GM18499 (cell line): Measurements from ENCODE around the gene ADGRA1.

ENCODE experiments used
- ATAC-seq: cut with Tn5 transposase; IDR thresholded peaks from one replicate; pipeline ENCODE4 v1.9.1; 2021; ENCODE audit warnings: moderate number of reproducible peaks; ENCODE audit not compliant: insufficient read depth, unreplicated experiment

ADGRA1 gene

GRCh38 chr10:133160826-133161471 lies 73.2 kb downstream of the ADGRA1 start:
- ATAC-seq, result no peak

- no peak for ATAC-seq
These were observed 73.9 kb downstream of the ADGRA1 start for GRCh38 chr10:133161486-133162109.

- no peak for ATAC-seq
These were observed 74.6 kb downstream of the ADGRA1 start for GRCh38 chr10:133162178-133162909.

GRCh38 chr10:133162910-133163856 lies 75.5 kb downstream of the ADGRA1 start:
- no peak for ATAC-seq

- ATAC-seq, result no peak
These were observed 76.4 kb downstream of the ADGRA1 start for GRCh38 chr10:133163889-133164815.

- no peak for ATAC-seq
These were observed 77.3 kb downstream of the ADGRA1 start for GRCh38 chr10:133164816-133165555.

- ATAC-seq, result no peak
These were observed 78.1 kb downstream of the ADGRA1 start for GRCh38 chr10:133165556-133166503.

GRCh38 chr10:133166504-133166827 lies 78.7 kb downstream of the ADGRA1 start:
- ATAC-seq, result no peak

- ATAC-seq, result no peak
These were observed 79.3 kb downstream of the ADGRA1 start for GRCh38 chr10:133166828-133167692.

- ATAC-seq, result no peak
These were observed 80.2 kb downstream of the ADGRA1 start for GRCh38 chr10:133167693-133168616.

- no peak for ATAC-seq
These were observed 80.9 kb downstream of the ADGRA1 start for GRCh38 chr10:133168617-133169031.

- no peak for ATAC-seq
These were observed 81.6 kb downstream of the ADGRA1 start for GRCh38 chr10:133169173-133169947.

GRCh38 chr10:133170092-133170491 lies 82.4 kb downstream of the ADGRA1 start:
- no peak for ATAC-seq

- no peak for ATAC-seq
These were observed 86.3 kb downstream of the ADGRA1 start for GRCh38 chr10:133173860-133174640.
